GDM1 (cell line): ENCODE results near the gene RAD17.
"Not testable (repeated sequence)": the region's sequence is repeated elsewhere in the genome, so short reads cannot be mapped to it uniquely, and the experiment has no call there.

Source experiments
- DNase-seq: peaks from one replicate; lab custom pipeline; 2025; lab: John Stamatoyannopoulos, UW

RAD17 gene

DNA sequence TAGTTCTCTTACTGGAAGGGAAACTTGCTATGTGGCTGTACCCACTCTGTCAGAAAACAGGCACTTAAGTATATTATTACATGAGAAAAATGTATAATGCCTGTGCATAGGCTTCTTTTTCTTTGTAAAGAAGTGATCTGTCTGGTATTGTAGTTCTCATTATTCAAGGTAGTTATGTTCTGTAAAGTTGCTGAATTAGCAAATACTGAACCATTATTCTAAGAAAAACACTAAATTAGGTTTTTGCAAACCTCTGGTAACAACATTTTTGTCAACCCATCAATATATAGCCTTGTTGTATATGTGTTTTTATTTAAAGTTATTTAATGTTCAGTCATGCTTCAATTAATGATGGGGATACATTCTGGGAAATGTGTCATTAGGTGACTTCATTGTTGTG, 8.8 kb downstream of the RAD17 start:
- no peak for DNase-seq

DNA sequence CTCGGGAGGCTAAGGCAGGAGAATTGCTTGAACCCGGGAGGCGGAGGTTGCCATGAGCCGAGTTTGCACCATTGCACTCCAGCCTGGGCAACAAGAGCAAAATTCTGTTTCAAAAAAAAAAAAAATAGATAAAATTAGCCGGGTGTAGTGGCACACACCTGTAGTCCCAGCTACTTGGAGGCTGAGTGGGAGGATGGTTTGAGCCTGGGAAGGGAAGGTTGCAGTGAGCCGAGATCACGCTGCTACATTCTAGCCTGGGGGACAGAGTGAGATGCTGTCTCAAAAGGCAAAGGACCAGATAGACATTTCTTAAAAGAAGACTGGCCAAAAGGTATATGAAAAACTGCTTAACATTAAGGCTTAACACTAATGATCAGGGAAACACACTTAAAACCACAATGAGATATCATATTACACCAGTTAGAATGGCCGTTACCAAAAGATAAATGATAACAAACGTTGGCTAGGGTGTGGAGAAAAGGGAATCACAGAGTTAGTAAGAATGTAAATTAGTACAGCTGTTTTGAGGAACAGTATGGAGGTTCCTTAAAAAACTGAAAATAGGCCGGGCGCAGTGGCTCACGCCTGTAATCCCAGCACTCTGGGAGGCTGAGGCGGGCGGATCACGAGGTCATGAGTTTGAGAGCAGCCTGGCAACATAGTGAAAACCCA, 35.2 kb downstream of the RAD17 start:
- no peak for DNase-seq

DNA sequence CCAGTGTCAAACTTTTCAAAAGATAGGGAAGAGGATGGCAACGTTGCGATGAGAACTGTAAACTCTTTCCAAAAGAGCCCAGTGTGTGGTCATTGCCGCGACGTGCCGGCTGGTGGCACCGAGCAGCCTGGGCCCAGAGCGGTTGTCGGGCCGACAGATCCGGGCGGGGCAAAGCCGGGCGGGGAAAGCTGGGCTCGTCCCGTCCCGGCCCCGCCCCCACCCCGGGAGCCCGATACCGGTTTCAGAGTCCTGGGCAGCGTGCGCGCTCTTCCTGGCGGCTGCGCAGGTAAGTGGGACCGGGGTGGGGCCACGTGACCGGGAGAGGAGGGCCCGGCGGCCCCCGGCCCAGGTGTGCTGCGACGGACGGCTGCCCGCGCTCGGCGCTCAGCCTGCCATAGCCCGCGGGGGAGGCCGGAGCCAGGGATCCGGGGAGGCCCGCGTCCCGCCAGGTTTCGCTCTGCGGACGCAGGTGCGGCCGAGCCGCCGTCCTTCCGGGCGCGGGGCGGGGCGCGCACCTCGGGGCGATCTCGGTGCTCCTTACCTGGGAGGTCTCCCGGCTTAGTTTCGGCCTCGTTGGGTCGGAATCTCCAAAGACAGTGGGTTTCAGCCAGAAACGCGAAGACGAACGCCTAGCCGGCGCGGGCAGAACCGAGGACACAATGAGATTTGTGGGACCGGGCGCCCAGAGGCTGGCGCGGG, 45.4 kb downstream of the RAD17 start, which contains the start of gene MARVELD2:
TSS of gene MARVELD2 (plus strand) at position 232 of the 699 bp plus-strand sequence. CDS start 4,270 bp downstream, outside the sequence.
- no peak for DNase-seq

DNA sequence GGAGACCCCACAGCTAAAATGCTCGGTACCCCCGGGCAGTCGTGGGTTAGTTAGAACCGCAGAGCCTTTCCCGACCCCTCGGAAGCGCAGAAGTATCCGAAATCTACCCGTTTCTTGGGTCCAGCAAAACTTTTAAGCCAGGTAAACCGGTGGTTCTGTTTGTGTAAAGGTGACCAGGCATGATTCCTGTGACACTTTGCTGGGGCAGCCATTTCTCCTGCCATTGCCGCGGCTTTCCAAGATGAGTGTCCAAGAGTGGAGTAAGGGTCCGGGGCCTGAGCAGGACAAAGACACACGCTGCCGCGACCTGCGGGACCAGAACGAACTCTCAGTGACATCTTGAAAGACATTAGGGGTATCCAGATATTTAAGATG, 46.0 kb downstream of the RAD17 start:
- DNase-seq: no peak

DNA sequence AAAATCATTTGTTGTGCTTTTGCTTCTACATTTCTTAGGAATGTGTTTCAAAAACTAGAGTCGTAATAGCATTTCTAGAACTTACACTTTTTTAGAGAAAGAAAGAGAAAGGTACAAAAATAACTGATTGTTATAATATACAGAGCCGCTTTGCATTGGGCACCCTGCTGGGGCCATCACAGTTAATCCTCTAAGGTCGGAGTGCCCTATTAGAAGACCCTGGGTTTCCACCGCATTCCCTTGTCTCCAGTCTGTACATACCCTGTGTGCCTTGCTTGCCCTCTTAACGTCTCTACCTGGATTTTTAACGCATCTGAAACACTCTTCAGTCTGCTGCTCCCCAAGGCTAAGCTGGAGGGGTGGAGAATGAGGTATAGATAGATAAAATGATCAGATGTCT, 46.6 kb downstream of the RAD17 start:
- no peak for DNase-seq

DNA sequence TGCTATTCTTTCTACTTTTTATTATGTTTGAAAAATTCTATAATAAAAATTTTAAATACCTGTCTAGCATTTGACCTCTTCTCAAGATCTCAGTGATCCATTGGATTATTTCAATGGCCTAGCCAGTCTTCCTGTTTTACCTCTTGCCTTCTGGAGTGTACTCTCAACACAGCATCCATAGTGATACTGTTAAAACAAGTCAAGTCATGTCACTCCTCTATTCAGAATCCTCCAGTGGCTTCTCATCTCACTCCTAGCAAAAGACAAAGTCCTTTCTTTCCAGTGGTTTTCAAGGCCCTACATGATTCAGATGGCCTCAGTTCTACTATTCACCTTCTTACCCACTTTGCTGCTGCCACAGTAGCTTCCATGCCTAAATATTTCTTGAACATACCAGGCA, 47.1 kb downstream of the RAD17 start:
- DNase-seq: no peak

DNA sequence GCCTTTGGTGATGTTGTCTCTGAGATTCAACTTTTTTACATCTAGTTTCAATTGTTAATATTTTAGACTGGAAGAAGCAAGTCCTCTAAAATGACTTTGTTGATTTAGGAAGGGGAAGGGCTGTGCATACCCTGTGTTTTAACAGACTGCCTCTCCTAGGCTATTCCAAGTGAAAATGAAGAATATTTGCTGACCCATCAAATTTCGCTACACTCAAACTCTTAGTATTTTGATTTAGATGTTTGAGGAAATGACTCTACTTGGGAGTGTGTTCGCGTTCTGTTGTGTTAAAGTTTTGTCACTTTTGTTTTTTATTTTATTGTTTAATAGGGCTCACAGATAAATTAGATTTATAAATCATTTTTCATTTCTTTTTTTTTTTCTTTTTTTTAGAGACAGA, 48.9 kb downstream of the RAD17 start:
- DNase-seq: no peak

DNA sequence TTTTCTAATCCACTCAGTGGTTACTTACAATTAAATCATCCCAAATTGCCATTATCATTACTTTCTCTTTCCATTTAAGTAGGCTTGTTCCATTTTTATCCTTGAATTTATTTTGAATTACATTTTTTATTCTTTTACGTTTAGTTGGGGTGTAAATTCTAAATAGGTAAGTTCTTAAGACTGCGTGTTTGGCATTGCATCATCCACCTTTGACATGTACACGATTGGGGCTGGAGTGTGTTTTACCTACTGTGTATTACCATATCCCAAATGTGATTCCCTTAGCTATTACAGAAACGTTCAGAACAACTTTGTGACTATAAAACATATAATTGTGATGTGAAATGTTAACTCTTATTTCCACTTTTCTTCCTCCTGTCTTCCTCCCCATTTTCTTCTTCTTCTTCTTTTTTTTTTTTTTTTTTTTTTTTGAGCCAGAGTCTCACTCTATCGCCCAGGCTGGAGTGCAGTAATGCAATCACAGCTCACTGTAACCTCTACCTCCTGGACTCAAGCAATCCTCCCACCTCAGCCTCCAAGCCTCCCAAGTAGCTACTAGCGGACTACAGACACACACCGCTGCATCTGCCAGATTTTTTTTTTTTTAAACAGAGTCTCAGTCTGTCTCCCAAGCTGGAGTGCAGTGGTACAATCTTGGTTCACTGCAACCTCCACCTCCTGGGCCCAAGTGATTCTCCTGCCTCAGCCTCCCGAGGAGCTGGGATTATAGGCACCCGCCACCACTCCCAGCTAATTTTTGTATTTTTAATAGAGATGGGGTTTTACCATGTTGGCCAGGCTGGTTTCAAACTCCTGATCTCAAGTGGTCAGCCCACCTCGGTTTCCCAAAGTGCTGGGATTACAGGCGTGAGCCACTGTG, 62.0 kb downstream of the RAD17 start:
- no peak for DNase-seq

DNA sequence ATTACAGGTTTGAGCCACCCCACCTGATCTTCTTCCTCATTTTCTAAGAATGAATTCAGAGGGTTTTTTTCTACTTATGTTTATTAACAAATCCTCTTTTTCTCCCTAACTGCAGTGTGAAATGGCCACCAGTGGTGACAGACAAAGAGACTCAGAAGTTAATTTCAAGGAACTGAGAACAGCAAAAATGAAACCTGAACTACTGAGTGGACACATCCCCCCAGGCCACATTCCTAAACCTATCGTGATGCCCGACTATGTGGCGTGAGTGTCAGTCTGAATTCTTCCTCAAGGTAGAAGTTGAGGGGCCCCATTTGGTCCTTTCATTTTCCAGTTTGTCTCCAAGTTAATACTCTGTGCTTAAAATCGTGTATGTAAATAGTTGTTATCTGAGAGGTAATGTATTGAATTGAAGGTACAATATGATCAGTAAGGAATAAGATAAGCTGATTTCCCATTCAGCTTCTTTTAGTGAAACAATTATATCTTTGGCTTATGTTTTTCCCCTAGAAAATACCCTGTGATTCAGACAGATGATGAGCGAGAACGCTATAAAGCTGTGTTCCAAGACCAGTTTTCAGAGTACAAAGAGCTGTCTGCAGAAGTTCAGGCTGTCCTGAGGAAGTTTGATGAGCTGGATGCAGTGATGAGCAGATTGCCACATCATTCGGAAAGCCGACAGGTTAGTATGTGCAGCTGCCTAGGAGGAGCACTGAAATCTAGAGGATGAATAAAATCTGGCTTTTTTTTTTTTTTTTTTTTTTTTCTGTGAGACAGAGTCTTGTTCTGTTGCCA, 63.0 kb downstream of the RAD17 start:
- DNase-seq: no peak

DNA sequence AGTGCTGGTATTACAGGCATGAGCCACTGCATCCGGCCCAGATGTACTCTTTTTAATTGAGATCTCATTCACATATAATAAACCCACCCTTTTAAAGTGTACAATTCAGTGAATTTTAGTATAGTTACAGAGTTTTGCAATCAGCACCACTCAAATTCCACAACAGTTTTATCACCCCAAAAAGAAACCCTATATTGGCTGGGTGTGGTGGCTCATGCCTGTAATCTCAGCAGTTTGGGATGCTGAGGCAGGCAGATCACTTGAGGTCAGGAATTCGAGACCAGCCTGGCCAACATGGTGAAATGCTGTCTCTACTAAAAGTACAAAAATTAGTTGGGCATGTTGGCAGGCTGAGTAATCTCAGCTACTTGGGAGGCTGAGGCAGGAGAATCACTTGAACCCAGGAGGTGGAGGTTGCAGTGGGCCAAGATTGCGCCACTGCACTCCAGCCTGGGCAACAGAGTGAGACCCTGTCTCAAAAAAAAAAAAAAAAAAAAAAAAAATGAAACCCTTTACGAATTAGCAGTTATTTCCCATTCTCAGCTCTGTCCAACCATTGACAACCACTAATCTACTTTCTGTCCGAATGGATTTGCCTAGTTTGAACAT, 65.8 kb downstream of the RAD17 start:
- DNase-seq: not testable (repeated sequence)

DNA sequence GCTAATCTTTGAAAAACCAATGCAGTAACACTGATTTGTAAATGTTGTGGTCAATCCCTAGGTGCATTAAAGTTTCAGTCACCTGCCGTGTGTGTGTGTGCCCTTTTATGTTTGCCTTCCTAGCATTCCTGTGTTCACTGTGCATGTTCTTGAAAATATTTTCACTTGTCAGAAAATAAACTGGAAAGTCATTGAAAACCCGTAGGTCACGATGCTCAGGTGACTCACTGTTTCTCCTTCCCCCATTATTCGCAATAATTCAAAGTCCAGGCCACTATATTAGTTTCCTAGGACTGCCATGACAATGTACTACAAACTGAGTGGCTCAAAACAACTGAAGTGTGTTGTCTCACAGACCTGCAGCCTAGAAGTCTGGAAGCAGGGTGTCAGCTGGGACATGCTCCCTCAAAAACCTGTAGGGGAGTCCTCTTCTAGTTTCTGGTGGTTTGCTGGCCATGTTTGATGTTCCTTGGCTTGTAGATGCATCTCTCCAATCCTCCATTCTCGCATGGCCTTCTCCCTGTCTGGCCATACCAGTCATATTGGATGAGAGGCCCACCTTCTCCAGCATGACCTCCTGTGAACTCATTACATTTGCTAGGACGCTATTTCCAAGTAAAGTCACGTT, 74.6 kb downstream of the RAD17 start:
- no peak for DNase-seq

DNA sequence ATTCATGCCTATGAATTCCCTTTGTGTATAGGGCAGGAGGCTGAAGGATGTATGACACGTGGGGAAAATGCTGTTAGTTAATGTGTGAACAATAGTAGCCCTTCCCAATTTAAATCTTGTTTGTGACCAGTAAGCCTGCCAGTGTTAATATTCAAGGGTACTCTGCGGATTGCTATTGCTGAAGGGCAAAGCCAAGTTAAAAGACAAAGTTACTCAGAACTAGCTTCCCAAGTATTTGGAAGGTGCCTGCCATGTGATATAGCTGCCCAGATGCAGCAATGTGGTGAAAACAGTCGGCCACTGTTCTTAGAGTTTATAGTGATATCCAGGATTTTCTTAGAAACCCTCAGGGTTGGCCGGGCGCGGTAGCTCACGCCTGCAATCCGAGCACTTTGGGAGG, 79.9 kb downstream of the RAD17 start:
- DNase-seq: no peak

DNA sequence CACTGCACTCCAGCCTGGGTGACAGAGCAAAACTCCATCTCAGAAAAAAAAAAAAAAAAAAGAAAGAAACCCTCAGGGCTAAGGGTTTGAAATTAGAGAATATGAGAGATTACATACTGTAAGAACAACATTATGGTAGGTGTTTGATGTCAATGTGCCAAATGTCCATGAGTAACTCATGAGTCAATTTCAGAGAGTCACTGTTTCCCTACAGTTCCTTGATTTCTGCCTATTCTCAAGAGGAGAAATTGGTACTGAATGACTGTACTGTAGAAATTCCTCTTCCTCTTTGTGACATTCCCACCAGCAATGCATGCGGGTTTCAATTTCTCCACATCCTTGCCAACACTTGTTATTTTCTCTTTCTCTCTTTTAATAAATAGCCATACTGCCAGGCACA, 80.5 kb downstream of the RAD17 start:
- DNase-seq: no peak

DNA sequence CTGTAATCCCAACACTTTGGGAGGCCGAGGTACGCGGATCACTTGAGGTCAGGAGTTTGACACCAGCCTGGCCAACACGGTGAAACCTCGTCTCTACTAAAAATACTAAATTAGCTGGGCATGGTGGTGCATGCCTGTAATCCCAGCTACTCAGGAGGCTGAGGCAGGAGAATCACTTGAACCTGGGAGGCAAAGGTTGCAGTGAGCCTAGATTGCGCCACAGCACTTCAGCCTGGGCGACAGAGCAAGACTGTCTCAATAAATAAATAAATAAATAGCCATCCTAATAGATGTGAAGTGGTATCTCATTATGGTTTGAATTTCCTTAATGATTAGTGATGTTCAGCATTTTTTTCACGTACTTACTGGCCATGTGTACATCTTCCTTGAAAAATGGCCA, 80.9 kb downstream of the RAD17 start:
- not testable (repeated sequence) for DNase-seq

DNA sequence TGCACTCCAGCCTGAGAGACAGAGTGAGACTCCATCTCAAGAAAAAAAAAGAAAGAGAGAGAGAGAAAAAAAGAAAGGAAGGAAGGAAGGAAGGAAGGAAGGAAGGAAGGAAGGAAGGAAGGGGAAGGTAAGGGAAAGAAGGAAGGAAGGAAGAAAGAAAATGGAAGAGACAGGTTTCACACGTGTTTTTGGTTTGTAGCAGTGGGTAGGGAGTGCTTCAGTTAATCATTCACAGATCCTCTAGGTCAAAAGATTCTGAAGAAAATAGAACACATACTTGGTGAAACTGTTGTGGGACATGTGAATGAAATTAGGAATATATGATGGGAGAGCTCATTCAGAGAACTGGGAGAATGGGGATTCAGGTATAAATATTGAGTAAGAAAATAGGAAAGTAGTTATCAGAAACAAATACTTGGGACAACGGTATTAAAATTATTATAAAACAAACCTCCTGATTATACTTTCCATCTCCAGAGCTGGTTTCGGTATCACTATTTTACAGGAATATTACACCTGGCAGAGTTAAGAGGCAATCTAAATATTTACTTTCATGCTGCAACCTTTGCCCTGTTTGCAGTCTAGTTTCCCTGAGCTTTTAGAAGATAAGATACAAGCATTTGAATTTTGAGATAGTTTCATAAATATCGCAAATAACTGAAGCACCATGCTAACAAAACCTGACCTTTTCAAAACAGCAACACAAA, 82.5 kb downstream of the RAD17 start:
- no peak for DNase-seq

DNA sequence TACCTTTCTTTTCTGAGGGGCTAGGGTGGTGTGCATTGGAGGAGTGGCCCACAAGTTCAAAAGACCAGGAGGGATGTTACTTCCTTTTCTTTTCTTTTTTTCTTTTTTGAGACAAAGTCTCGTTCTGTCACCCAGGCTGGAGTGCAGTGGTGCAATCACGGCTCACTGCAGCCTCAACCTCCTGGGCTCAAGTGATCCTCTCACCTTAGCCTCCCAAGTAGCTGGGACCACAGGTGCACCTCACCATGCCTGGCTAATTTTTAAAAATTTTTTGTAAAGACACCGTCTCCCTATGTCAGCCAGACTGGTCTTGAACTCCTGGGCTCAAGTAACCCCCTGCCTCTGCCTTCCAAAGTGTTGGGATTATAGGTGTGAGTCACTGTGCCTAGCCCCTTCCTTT, 83.9 kb downstream of the RAD17 start:
- not testable (repeated sequence) for DNase-seq

DNA sequence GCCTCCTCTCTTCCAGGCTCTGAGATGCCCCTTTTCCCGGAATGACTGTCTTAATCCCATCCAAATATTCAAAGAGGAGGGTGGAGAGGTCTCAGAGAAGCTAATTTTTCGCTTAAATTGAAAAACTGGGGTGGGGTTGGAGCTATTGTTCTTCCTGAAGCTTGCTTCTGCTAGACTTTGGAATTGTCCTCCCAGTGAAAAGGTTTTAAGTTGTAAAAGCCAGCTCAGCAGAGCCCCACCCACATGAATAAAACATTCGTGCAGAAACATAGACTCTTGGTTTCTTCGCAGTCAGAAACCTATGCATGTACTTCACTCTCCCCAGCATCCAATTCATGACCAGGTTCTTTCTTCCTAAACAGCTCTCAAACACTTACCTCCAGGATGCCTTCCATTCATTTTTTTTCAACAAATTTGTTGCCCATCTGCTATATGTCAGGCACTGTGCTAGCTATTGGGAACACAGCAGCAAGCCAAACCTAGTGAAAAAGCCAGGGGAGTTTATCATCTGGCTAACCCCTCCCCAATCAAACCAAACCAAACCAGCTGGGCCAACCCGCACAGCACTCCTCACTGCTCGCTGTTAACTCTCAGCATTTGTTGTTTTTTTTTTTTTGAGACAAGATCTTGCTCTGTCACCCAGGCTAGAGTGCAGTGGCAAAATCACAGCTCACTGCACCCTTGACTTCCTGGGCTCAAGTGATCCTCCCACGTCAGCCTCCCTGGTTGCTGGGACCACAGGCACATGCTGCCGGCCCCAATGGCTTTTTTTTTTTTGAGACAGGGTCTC, 85.0 kb downstream of the RAD17 start:
- no peak for DNase-seq

DNA sequence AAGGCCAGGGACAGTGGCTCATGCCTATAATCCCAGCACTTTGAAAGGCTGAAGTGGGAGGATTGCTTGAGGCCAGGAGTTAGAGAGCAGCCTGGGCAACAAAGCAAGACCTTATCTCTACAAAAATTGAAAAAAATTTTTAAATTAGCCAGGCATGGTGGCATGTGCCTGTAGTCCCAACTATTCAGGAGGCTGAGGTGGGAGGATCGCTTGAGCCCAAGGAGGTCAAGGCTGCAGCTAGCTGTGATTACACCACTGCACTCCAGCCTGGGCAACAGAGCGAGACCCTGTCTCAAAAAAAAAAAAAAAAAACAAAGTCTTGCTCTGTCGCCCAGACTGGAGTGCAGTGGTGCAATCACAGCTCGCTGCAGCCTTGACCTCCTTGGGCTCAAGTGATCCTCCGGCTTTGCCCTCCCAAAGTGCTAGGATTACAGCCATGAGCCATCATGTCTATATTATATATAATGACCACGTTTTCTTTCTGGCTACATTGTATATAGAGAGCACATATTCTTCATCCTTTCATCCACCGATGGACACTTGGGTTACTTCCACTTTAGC, 85.9 kb downstream of the RAD17 start:
- DNase-seq: not testable (repeated sequence)

DNA sequence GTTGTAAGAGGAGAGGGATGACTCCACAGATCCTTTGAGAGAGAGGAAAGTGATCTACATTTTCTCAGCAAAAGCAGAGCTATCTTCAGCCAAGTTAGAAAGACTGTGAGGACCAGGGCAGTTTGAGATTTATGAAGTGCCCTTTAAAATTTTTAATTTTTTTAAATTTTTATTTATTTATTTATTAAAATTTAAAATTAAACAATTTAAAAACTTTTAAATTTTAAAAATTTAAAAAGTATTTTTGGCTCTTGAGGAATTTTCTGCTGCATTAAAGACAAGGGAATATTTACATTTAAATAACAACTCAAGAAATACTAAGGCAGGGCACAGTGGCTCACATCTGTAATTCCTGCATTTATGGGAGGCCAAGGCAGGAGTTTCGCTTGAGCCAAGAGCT, 92.6 kb downstream of the RAD17 start:
- DNase-seq: no peak
